Endothelial cell of umbilical vein (primary cell): Measurements from ENCODE around the gene NF1. TPM values are rescaled to one million over a fixed set of nuclear protein-coding genes. Genes with fewer than 3 reads are reported as not detected.

Experiments
- BruUV-seq: library from RNA; stranded (reverse); fragments of 400-500 nt; replicated peaks from 2 replicates; lab custom pipeline; 2021; lab: Mats Ljungman, UMichigan
- CTCF ChIA-PET: fragments of 300-600, 350-600 bp; sonication (Branson Sonifier 250); formaldehyde crosslinking; loops from one replicate; lab custom pipeline; 2021; ENCODE audit warnings: antibody characterized with exemption, inconsistent platforms; lab: Charles Lee
- POLR2A ChIA-PET: fragments of 300-600, 350-600 bp; sonication (Branson Sonifier 250); formaldehyde crosslinking; loops from one replicate; lab custom pipeline; 2021; ENCODE audit warnings: antibody characterized with exemption, inconsistent platforms; lab: Charles Lee
- DNase-seq: peaks from one replicate; pipeline ENCODE4 v3.0.0-alpha.2; 2011; ENCODE audit warnings: low read depth, low spot score
- FAIRE-seq: peaks from 2 replicates; lab custom pipeline; 2011; peaks lifted over from hg19 to GRCh38; lab: Jason Lieb, UNC
- H2AFZ ChIP-seq: 2 replicates; pipeline ENCODE4 v1.6.0; 2012; ENCODE audit warnings: low read depth, low read length, control low read depth, inconsistent platforms
- H3K27ac ChIP-seq: 2 replicates; pipeline ENCODE4 v1.5.1; 2011; ENCODE audit warnings: low read depth, mild to moderate bottlenecking, control low read depth, low read length, moderate library complexity; ENCODE audit not compliant: insufficient read depth
- H3K27me3 ChIP-seq, 2 experiments: 2 replicates each; pipeline versions ENCODE4 v1.6.0 to v1.6.1; 2011; ENCODE audit warnings: low read length in 2 of 2, mixed read lengths in 1 of 2; ENCODE audit not compliant: control insufficient read depth in 2 of 2, insufficient read depth in 2 of 2
- H3K36me3 ChIP-seq, 2 experiments: 2 replicates in 1 of 2; 3 replicates in 1 of 2; pipeline ENCODE4 v1.5.1; 2011; ENCODE audit warnings: low read length in 2 of 2, mild to moderate bottlenecking in 1 of 2, moderate library complexity in 1 of 2; ENCODE audit not compliant: control insufficient read depth in 2 of 2, insufficient read depth in 2 of 2; ENCODE audit errors: extremely low read depth in 1 of 2
- H3K4me1 ChIP-seq: 3 replicates; pipeline ENCODE4 v1.5.1; 2011; ENCODE audit warnings: mild to moderate bottlenecking, low read length; ENCODE audit not compliant: control insufficient read depth, insufficient read depth; ENCODE audit errors: extremely low read depth
- H3K4me2 ChIP-seq: 2 replicates; pipeline ENCODE4 v1.6.1; 2011; ENCODE audit warnings: low read length, control low read depth, mixed read lengths; ENCODE audit not compliant: insufficient read depth
- H3K4me3 ChIP-seq, 3 experiments: fragments of 200-600 bp in 1 of 3; sonication (generic), shearing (Covaris generic) in 1 of 3; replicated peaks in 1 of 3; 2 replicates each; pipeline ENCODE4 v1.5.1; 2011 to 2016; ENCODE audit warnings: control low read depth in 3 of 3, low read length in 3 of 3, mild to moderate bottlenecking in 2 of 3, inconsistent platforms in 1 of 3, low read depth in 1 of 3, moderate library complexity in 1 of 3; ENCODE audit not compliant: insufficient read depth in 1 of 3
- H3K79me2 ChIP-seq: 2 replicates; pipeline ENCODE4 v1.6.0; 2012; ENCODE audit warnings: low read length, inconsistent platforms; ENCODE audit not compliant: control insufficient read depth, insufficient read depth
- H3K9ac ChIP-seq: replicated peaks from 2 replicates; pipeline ENCODE3; 2011; ENCODE audit warnings: low read length, control low read depth; ENCODE audit not compliant: insufficient read depth; ENCODE audit errors: extremely low read depth
- H3K9me1 ChIP-seq: replicated peaks from 3 replicates; pipeline ENCODE4 v1.6.0; 2011; ENCODE audit warnings: mild to moderate bottlenecking, low read length; ENCODE audit not compliant: control insufficient read depth, insufficient read depth; ENCODE audit errors: extremely low read depth
- H3K9me3 ChIP-seq: replicated peaks from 2 replicates; pipeline ENCODE4 v1.5.1; 2012; ENCODE audit warnings: low read length, inconsistent platforms; ENCODE audit not compliant: control insufficient read depth, insufficient read depth
- H4K20me1 ChIP-seq: replicated peaks from 2 replicates; pipeline ENCODE3; 2011; ENCODE audit warnings: mild to moderate bottlenecking, low read length; ENCODE audit not compliant: control insufficient read depth, insufficient read depth; ENCODE audit errors: extremely low read depth
- EZH2 ChIP-seq: IDR thresholded peaks from 2 replicates; pipeline ENCODE4 v1.6.1; 2012; ENCODE audit warnings: borderline replicate concordance, low read depth, mild to moderate bottlenecking, moderate library complexity, low read length, inconsistent platforms; ENCODE audit not compliant: severe bottlenecking
- GATA2 ChIP-seq: IDR thresholded peaks from 2 replicates; pipeline ENCODE4 v1.7.0; 2011; ENCODE audit warnings: low read depth, mild to moderate bottlenecking, moderate library complexity, mixed read lengths, low read length; ENCODE audit not compliant: insufficient read length, insufficient read depth
- JUN ChIP-seq: IDR thresholded peaks from 2 replicates; pipeline ENCODE4 v1.6.1; 2011; ENCODE audit warnings: borderline replicate concordance, low read depth; ENCODE audit not compliant: insufficient read length, insufficient read depth
- MYC ChIP-seq: IDR thresholded peaks from one replicate; pipeline ENCODE4 v1.6.1; 2011; ENCODE audit warnings: mild to moderate bottlenecking, low read depth, low read length
- POLR2A ChIP-seq: IDR thresholded peaks from 2 replicates; pipeline ENCODE4 v1.6.1; 2012; ENCODE audit warnings: low read depth, mild to moderate bottlenecking, control low read depth, low read length
- dilution Hi-C: fragments of 300-500 bp; cut with MboI; formaldehyde crosslinking; loops from one replicate; pipeline ENCODE4 v1.15.0; 2019; ENCODE audit warnings: low sequenced_read_pairs; ENCODE audit not compliant: extremely low pct_ligation_motif_present
- intact Hi-C: fragments of 100-400 bp; cut with micrococcal nuclease; formaldehyde crosslinking; loops from one replicate; pipeline ENCODE4 v1.10.0; 2022
- polyA plus RNA-seq, 4 experiments: library from polyadenylated mRNA; depleted of rRNA in 3 of 4; stranded (reverse) in 3 of 4; unstranded in 1 of 4; fragments of >200 nt; gene quantifications; 2 replicates each; pipeline versions ENCODE4 v1.2.1 to v1.2.3, GENCODE V29; 2011 to 2012; ENCODE audit warnings: missing spikeins in 1 of 4
- total RNA-seq: library from RNA; stranded (reverse); gene quantifications from 2 replicates; pipeline ENCODE4 v1.2.3, GENCODE V29; 2021
- TF ChIP-seq, protein P1 (sequence below): IDR thresholded peaks from 2 replicates; pipeline ENCODE4 v1.6.1; 2011; ENCODE audit not compliant: insufficient read depth, insufficient read length
- TF ChIP-seq, protein P2 (sequence below), 2 donors: IDR thresholded peaks; 1 replicate in 1 of 2; 2 replicates in 1 of 2; pipeline ENCODE4 v1.5.1; 2011; ENCODE audit warnings: low read length in 2 of 2, mild to moderate bottlenecking in 2 of 2, moderate library complexity in 2 of 2, control low read depth in 1 of 2, inconsistent platforms in 1 of 2, low read depth in 1 of 2; ENCODE audit not compliant: insufficient read depth in 1 of 2; ENCODE audit errors: extremely low read depth in 1 of 2

The NF1 gene
- total and polyA plus RNA-seq, 2 donors (not counting 3 experiments of a cell fraction or from before 2014, with no cell fraction given), result 13.7 to 42.4 TPM

DNA sequence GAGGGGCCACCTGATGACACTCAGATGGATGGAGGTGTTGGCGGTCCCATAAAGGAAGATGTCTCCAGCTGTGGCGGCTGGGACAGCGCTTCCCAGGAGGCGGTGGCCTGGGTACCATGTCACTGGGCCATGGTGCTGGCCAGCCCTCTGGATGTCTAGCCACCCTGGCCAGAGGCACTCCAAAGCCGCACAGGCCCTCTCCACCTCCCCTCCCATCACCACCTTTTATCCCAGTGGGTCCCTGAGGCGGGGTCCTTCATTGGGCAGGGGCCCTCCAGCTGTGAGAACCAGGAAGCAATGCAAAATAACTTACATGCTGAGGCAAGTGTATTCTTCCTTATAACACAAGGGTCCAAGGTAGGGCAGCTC lies 319.8 kb downstream of the NF1 start:
- POLR2A ChIA-PET, result no interaction called here
- Histone ChIP-seq H3K9me3 (no peaks in the 10 kb centered on the region), H3K27ac (no peak overlapping the region), H3K9me1 (no peaks in the 10 kb centered on the region), H3K9ac (no peak overlapping the region), H3K79me2 (no peaks in the 10 kb centered on the region), H2AFZ (no peak overlapping the region), H3K4me2 (no peak overlapping the region), H4K20me1 (no peaks in the 10 kb centered on the region), H3K4me1 (no peaks in the 10 kb centered on the region), H3K36me3 (no peaks in the 10 kb centered on the region), H3K27me3 (peaks cover 3 to 5% of the 10 kb centered on the region in 2 experiments), H3K4me3 (no peak overlapping the region)
- no peak for TF ChIP-seq POLR2A
- TF ChIP-seq GATA2, result no peak
- TF ChIP-seq MYC, result no peak
- TF ChIP-seq EZH2, result no peak
- no peak for TF ChIP-seq JUN
- TF ChIP-seq, protein P1, sequence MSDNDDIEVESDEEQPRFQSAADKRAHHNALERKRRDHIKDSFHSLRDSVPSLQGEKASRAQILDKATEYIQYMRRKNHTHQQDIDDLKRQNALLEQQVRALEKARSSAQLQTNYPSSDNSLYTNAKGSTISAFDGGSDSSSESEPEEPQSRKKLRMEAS, result no peak
- TF ChIP-seq, protein P2, sequence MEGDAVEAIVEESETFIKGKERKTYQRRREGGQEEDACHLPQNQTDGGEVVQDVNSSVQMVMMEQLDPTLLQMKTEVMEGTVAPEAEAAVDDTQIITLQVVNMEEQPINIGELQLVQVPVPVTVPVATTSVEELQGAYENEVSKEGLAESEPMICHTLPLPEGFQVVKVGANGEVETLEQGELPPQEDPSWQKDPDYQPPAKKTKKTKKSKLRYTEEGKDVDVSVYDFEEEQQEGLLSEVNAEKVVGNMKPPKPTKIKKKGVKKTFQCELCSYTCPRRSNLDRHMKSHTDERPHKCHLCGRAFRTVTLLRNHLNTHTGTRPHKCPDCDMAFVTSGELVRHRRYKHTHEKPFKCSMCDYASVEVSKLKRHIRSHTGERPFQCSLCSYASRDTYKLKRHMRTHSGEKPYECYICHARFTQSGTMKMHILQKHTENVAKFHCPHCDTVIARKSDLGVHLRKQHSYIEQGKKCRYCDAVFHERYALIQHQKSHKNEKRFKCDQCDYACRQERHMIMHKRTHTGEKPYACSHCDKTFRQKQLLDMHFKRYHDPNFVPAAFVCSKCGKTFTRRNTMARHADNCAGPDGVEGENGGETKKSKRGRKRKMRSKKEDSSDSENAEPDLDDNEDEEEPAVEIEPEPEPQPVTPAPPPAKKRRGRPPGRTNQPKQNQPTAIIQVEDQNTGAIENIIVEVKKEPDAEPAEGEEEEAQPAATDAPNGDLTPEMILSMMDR (IDR thresholded peaks at IDR 0.05; ENCODE audit: extremely low read depth in 1 of 2, insufficient read depth in 1 of 2, low read depth in 1 of 2, low read length in 2 of 2), result no peak
- DNase-seq (no peak), FAIRE-seq (no peak)
- CTCF ChIA-PET, result interaction anchor here (1.0 kb wide), 1 partner anchor 25 kb away, joined by 3 read pairs; no protein-coding TSS in a partner anchor
- BruUV-seq, result no TSS peak
- dilution Hi-C loops (no loop called here), intact Hi-C loops (no loop called here)
